GM23338 (cell line): Measurements from ENCODE around the gene CNP. TPM values are rescaled to one million over a fixed set of nuclear protein-coding genes. Genes with fewer than 3 reads are reported as not detected.

Experiments
- ATAC-seq: fragments of 200-7000 bp; cut with Tn5 transposase; 3 replicates; pipeline ENCODE4 v1.9.1; 2020
- DNase-seq: peaks from one replicate; pipeline ENCODE4 v3.0.0-alpha.2; 2015; ENCODE audit warnings: low spot score
- H2AFZ ChIP-seq: fragments of 200-600 bp; sonication (generic); 2 replicates; pipeline ENCODE4 v1.8.0; 2016; ENCODE audit warnings: antibody characterized with exemption, mild to moderate bottlenecking, moderate library complexity
- H3F3A ChIP-seq: fragments of 200-600 bp; sonication (generic); replicated peaks from 2 replicates; pipeline ENCODE4 v1.8.0; 2017; ENCODE audit warnings: antibody characterized with exemption, mixed run types, low read depth
- H3K27ac ChIP-seq: fragments of 200-600 bp; sonication (generic); 2 replicates; pipeline ENCODE4 v1.6.1; 2016; ENCODE audit warnings: low read depth
- H3K27me3 ChIP-seq: fragments of 200-600 bp; sonication (generic); 2 replicates; pipeline ENCODE4 v1.8.0; 2016; ENCODE audit warnings: mild to moderate bottlenecking, mixed run types, moderate library complexity; ENCODE audit not compliant: insufficient read depth
- H3K36me3 ChIP-seq: fragments of 200-600 bp; sonication (generic); 2 replicates; pipeline ENCODE4 v1.8.0; 2016; ENCODE audit warnings: mild to moderate bottlenecking; ENCODE audit not compliant: insufficient read depth
- H3K4me1 ChIP-seq: fragments of 200-600 bp; sonication (generic); 2 replicates; pipeline ENCODE4 v1.8.0; 2016; ENCODE audit warnings: mild to moderate bottlenecking, moderate library complexity; ENCODE audit not compliant: insufficient read depth
- H3K4me2 ChIP-seq: fragments of 200-600 bp; sonication (generic); 2 replicates; pipeline ENCODE4 v1.7.1; 2017; ENCODE audit warnings: mixed run types
- H3K4me3 ChIP-seq: fragments of 200-600 bp; sonication (generic); 2 replicates; pipeline ENCODE4 v1.6.1; 2016; ENCODE audit warnings: mixed run types
- H3K79me2 ChIP-seq: fragments of 200-600 bp; sonication (generic); replicated peaks from 2 replicates; pipeline ENCODE4 v1.8.0; 2017; ENCODE audit warnings: mild to moderate bottlenecking; ENCODE audit not compliant: insufficient read depth
- H3K9me2 ChIP-seq: fragments of 200-600 bp; sonication (generic); 2 replicates; pipeline ENCODE4 v1.8.0; 2017; ENCODE audit not compliant: insufficient read depth
- H4K20me1 ChIP-seq: fragments of 200-600 bp; sonication (generic); replicated peaks from 2 replicates; pipeline ENCODE4 v1.8.0; 2017; ENCODE audit warnings: mild to moderate bottlenecking; ENCODE audit not compliant: insufficient read depth
- H3K27ac Mint-ChIP-seq: 2 replicates; pipeline ENCODE4 v1.8.0; 2020; ENCODE audit warnings: inconsistent platforms, mild to moderate bottlenecking, moderate library complexity, mixed read lengths
- H3K27me3 Mint-ChIP-seq: 3 replicates; pipeline ENCODE4 v1.8.0; 2022; ENCODE audit warnings: low read depth, mild to moderate bottlenecking, moderate library complexity, mixed read lengths, inconsistent platforms; ENCODE audit not compliant: insufficient read depth, poor library complexity
- H3K36me3 Mint-ChIP-seq: 3 replicates; pipeline ENCODE4 v1.8.0; 2021; ENCODE audit warnings: low read depth, mild to moderate bottlenecking, inconsistent platforms, moderate library complexity, mixed read lengths
- H3K4me1 Mint-ChIP-seq: 3 replicates; pipeline ENCODE4 v1.8.0; 2020; ENCODE audit warnings: mild to moderate bottlenecking, inconsistent platforms, mixed read lengths
- H3K4me3 Mint-ChIP-seq: 3 replicates; pipeline ENCODE4 v1.8.0; 2021; ENCODE audit warnings: moderate library complexity, mild to moderate bottlenecking, inconsistent platforms, mixed read lengths
- H3K9me3 Mint-ChIP-seq: 3 replicates; pipeline ENCODE4 v1.8.0; 2020; ENCODE audit warnings: moderate library complexity, mild to moderate bottlenecking, inconsistent platforms, mixed read lengths
- CREB1 ChIP-seq: fragments of 250-450 bp; sonication (Bioruptor Pico); IDR thresholded peaks from 2 replicates; pipeline ENCODE4 v1.5.0; 2020; ENCODE audit warnings: low read depth, mild to moderate bottlenecking, moderate library complexity
- CTCF ChIP-seq, 2 experiments: fragments of 200-600 bp in 1 of 2; sonication (generic) in 1 of 2; conservative IDR thresholded peaks; 2 replicates each; pipeline versions ENCODE4 v1.5.1 to v1.6.1; 2016 to 2017; ENCODE audit warnings: antibody characterized with exemption in 2 of 2, low read depth in 2 of 2, mild to moderate bottlenecking in 2 of 2, moderate library complexity in 1 of 2
- ETS1 ChIP-seq: IDR thresholded peaks from 2 replicates; pipeline ENCODE4 v1.6.1; 2016; ENCODE audit warnings: antibody characterized with exemption
- EZH2 ChIP-seq: fragments of 200-600 bp; sonication (generic); IDR thresholded peaks from one replicate; pipeline ENCODE4 v1.8.0; 2017; ENCODE audit warnings: antibody characterized with exemption, mild to moderate bottlenecking, low read depth; ENCODE audit not compliant: unreplicated experiment
- EZH2phosphoT487 ChIP-seq: fragments of 200-600 bp; sonication (generic); IDR thresholded peaks from one replicate; pipeline ENCODE4 v1.8.1; 2018; ENCODE audit warnings: antibody characterized with exemption; ENCODE audit not compliant: unreplicated experiment
- NANOG ChIP-seq: IDR thresholded peaks from 2 replicates; pipeline ENCODE4 v1.6.1; 2016; ENCODE audit warnings: antibody characterized with exemption, borderline replicate concordance
- POLR2AphosphoS5 ChIP-seq: IDR thresholded peaks from 2 replicates; pipeline ENCODE4 v1.6.1; 2016; ENCODE audit warnings: antibody characterized with exemption, low read depth
- ZNF331 ChIP-seq: fragments of 250-450 bp; sonication (Bioruptor Pico); IDR thresholded peaks from 2 replicates; pipeline ENCODE4 v1.5.0; 2020; ENCODE audit warnings: low read depth, mild to moderate bottlenecking, moderate library complexity
- polyA plus RNA-seq: library from polyadenylated mRNA; unstranded; fragments of >200 nt; fragmentation: Nextera tagmentation; extraction: Ambion mirVana; gene quantifications from 2 replicates; pipeline ENCODE4 v1.2.1, GENCODE V29; 2016
- total RNA-seq: library from RNA; depleted of rRNA; stranded (reverse); fragments of >200 nt; shearing (Covaris generic); gene quantifications from 2 replicates; pipeline ENCODE4 v1.2.3, GENCODE V29; 2014
- TF ChIP-seq, protein P1 (sequence below): IDR thresholded peaks from one replicate; pipeline ENCODE4 v1.6.1; 2018; ENCODE audit warnings: antibody characterized with exemption; ENCODE audit not compliant: unreplicated experiment

Gene CNP
- total and polyA plus RNA-seq, 2 experiments from 2014 or later: 30.8 to 47.8 TPM

DNA sequence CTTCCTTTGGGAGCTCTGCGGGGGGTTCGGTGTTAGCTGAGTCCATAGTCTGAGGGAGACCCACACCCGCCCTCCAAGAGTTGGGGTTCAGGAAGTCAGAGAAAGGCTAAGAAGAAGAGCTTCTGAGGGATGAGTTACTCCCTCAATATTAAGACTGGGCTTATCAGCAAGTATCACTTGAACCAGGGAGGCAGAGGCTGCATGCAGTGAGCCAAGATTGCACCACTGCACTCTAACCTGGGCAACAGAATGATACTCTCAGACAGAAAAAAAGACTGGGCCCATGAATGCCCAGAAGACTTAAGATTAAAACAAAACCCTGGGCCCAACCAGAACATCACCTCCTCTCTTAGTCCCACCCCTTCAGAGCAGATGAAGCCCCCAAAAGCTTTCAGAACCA is 59.3 kb downstream of the CNP start (continued):
- TF ChIP-seq ETS1: no peak
- TF ChIP-seq ZNF331 (CRISPR knock-in tag): no peak

DNA sequence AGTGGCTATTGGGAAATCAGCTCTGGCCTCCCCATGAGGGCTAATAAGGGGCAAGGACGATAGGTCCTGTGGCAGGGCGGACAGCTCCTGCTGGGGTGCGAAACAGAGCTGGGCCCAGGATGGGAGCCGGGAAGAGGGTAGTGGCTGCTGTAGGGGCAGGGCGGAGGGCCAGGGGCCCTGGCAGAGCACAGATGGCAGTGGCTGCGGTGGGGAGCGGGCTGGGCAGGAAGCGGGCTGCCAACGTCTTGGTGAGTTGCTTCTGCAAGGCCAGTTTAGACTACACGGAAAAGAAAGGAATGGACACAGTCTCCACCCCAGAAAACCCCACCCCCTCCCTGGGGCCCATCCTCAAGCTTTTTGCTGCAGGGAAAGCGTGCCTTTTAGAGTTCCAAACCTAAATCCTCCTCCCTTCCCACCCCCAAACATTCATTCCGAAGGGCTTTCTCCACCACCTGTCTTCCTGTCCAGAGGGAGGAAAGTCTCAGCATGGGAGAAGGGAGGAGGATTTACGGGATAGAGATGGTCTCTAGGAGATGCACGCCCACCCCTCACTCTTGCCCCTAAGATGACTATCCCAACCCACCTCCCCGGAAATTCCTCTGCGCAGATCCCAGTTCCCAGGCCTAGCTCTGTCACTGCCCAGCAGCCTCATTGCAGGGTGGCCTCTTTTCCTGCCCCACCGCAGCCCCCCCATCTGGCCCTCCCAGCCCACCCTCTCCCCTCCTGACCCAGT is 60.4 kb downstream of the CNP start:
- Histone ChIP-seq H2AFZ (no peak overlapping the region), H3K79me2 (no peaks in the 10 kb centered on the region), H3K4me1 (peaks cover 5% of the 10 kb centered on the region; the same call in 1 of the 2 replicates), H3K9me2 (no peaks in the 10 kb centered on the region), H3K4me3 (no peak overlapping the region), H3F3A (peaks cover 19% of the 10 kb centered on the region), H3K36me3 (peaks cover 6% of the 10 kb centered on the region; the same call in 1 of the 2 replicates), H3K27ac (no peak overlapping the region), H3K4me2 (no peak overlapping the region), H3K27me3 (no peaks in the 10 kb centered on the region), H4K20me1 (no peaks in the 10 kb centered on the region; the same call in 1 of the 2 replicates)
- H3K4me3 Mint-ChIP-seq: no peak overlapping the region
- 0 out of 2 replicates have a peak overlapping the region, but pooled peaks have one; percentile 52 for H3K27ac Mint-ChIP-seq
- peaks cover 31% of the 10 kb centered on the region for H3K4me1 Mint-ChIP-seq
- peaks cover 28% of the 10 kb centered on the region for H3K36me3 Mint-ChIP-seq
- H3K27me3 Mint-ChIP-seq: peaks cover 14% of the 10 kb centered on the region
- no peaks in the 10 kb centered on the region; the same call in 2 of the 3 replicates for H3K9me3 Mint-ChIP-seq
- DNase-seq (no peak), ATAC-seq (no peak)
- TF ChIP-seq NANOG (no peak), CTCF (conservative IDR thresholded peaks at IDR 0.05; ENCODE audit: low read depth in 2 of 2) (no peak), EZH2phosphoT487 (no peak), ETS1 (no peak), ZNF331 (CRISPR knock-in tag) (no peak), POLR2AphosphoS5 (no peak), EZH2 (no peak), CREB1 (CRISPR knock-in tag) (no peak)
- TF ChIP-seq, protein P1, sequence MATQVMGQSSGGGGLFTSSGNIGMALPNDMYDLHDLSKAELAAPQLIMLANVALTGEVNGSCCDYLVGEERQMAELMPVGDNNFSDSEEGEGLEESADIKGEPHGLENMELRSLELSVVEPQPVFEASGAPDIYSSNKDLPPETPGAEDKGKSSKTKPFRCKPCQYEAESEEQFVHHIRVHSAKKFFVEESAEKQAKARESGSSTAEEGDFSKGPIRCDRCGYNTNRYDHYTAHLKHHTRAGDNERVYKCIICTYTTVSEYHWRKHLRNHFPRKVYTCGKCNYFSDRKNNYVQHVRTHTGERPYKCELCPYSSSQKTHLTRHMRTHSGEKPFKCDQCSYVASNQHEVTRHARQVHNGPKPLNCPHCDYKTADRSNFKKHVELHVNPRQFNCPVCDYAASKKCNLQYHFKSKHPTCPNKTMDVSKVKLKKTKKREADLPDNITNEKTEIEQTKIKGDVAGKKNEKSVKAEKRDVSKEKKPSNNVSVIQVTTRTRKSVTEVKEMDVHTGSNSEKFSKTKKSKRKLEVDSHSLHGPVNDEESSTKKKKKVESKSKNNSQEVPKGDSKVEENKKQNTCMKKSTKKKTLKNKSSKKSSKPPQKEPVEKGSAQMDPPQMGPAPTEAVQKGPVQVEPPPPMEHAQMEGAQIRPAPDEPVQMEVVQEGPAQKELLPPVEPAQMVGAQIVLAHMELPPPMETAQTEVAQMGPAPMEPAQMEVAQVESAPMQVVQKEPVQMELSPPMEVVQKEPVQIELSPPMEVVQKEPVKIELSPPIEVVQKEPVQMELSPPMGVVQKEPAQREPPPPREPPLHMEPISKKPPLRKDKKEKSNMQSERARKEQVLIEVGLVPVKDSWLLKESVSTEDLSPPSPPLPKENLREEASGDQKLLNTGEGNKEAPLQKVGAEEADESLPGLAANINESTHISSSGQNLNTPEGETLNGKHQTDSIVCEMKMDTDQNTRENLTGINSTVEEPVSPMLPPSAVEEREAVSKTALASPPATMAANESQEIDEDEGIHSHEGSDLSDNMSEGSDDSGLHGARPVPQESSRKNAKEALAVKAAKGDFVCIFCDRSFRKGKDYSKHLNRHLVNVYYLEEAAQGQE: no peak
